GM12878 (cell line): ENCODE data around the gene ZFP64. TPM values are rescaled to one million over a fixed set of nuclear protein-coding genes. Genes with fewer than 3 reads are reported as not detected.
A peak's percentile ranks its signal among the peaks of the same experiment; 100 is the strongest.

Experiments used
- ATF7 ChIP-seq: fragments of 450-650 bp; IDR thresholded peaks from 2 replicates; pipeline ENCODE4 v1.6.1; 2016; ENCODE audit warnings: low read depth, mild to moderate bottlenecking
- CHD4 ChIP-seq: fragments of 200-600 bp; sonication (generic); IDR thresholded peaks from 2 replicates; pipeline ENCODE4 v1.6.1; 2016; ENCODE audit warnings: mild to moderate bottlenecking
- EGR1 ChIP-seq, 2 experiments: IDR thresholded peaks; 1 replicate in 1 of 2; 2 replicates in 1 of 2; pipeline ENCODE4 v1.6.1; 2011 to 2012; ENCODE audit warnings: low read depth in 2 of 2, low read length in 2 of 2, borderline replicate concordance in 1 of 2, mild to moderate bottlenecking in 1 of 2, moderate library complexity in 1 of 2
- IKZF2 ChIP-seq, 2 experiments: fragments of 450-650 bp; IDR thresholded peaks; 2 replicates each; pipeline ENCODE4 v1.6.1; 2017; ENCODE audit warnings: mild to moderate bottlenecking in 2 of 2, moderate library complexity in 2 of 2
- IRF4 ChIP-seq: IDR thresholded peaks from 2 replicates; pipeline ENCODE4 v1.6.1; 2011; ENCODE audit warnings: low read depth, low read length
- JUND ChIP-seq: IDR thresholded peaks from 2 replicates; pipeline ENCODE4 v1.6.1; 2012; ENCODE audit warnings: low read depth, mild to moderate bottlenecking, low read length, improper control_type of control experiment, moderate library complexity
- KAT2A ChIP-seq: conservative IDR thresholded peaks from 2 replicates; pipeline ENCODE4 v1.6.1; 2011; ENCODE audit warnings: low read depth, low read length; ENCODE audit not compliant: control insufficient read depth
- NFYA ChIP-seq: IDR thresholded peaks from 2 replicates; pipeline ENCODE4 v1.6.1; 2011; ENCODE audit warnings: low read depth, mild to moderate bottlenecking, low read length, improper control_type of control experiment, borderline replicate concordance
- NFYB ChIP-seq: IDR thresholded peaks from 2 replicates; pipeline ENCODE4 v1.6.1; 2011; ENCODE audit warnings: low read depth, mild to moderate bottlenecking, low read length, improper control_type of control experiment, moderate library complexity; ENCODE audit not compliant: insufficient read depth
- PAX8 ChIP-seq: fragments of 450-650 bp; IDR thresholded peaks from 2 replicates; pipeline ENCODE4 v1.6.1; 2017; ENCODE audit warnings: mild to moderate bottlenecking, moderate library complexity
- POLR2AphosphoS5 ChIP-seq: IDR thresholded peaks from 2 replicates; pipeline ENCODE4 v1.6.1; 2011; ENCODE audit warnings: mild to moderate bottlenecking, low read length, inconsistent platforms
- POU2F2 ChIP-seq: IDR thresholded peaks from 3 replicates; pipeline ENCODE4 v1.6.1; 2011; ENCODE audit warnings: low read depth, mild to moderate bottlenecking, low read length, borderline replicate concordance
- RAD21 ChIP-seq: IDR thresholded peaks from 2 replicates; pipeline ENCODE4 v1.6.1; 2011; ENCODE audit warnings: mild to moderate bottlenecking, low read depth, low read length, moderate library complexity; ENCODE audit not compliant: insufficient read depth
- RBBP5 ChIP-seq: fragments of 200-600 bp; sonication (generic); conservative IDR thresholded peaks from 2 replicates; pipeline ENCODE4 v1.6.1; 2016
- SREBF2 ChIP-seq: IDR thresholded peaks from 2 replicates; pipeline ENCODE4 v1.6.1; 2012; ENCODE audit warnings: mild to moderate bottlenecking, low read length
- ZNF24 ChIP-seq: fragments of 450-650 bp; IDR thresholded peaks from 2 replicates; pipeline ENCODE4 v1.6.1; 2017; ENCODE audit warnings: antibody characterized with exemption, mild to moderate bottlenecking
- polyA plus RNA-seq, 11 experiments: library from polyadenylated mRNA; depleted of rRNA in 4 of 11; unstranded in 6 of 11; stranded (reverse) in 5 of 11; fragments of >200 nt; fragmentation: Nextera tagmentation in 4 of 11; fragmentation: Illumina TruSeq in 1 of 11; extraction: Ambion mirVana in 4 of 11; extraction: Trizol in 1 of 11; gene quantifications; 1 replicate in 1 of 11; 2 replicates in 10 of 11; pipeline versions ENCODE4 v1.2.1 to v1.2.3, GENCODE V29; 2011 to 2016; ENCODE audit warnings: inconsistent platforms in 2 of 11, missing spikeins in 2 of 11, low read depth in 1 of 11
- total RNA-seq, 4 experiments: library from RNA; depleted of rRNA in 3 of 4; stranded (reverse); fragments of >200 nt in 3 of 4; fragmentation: Illumina TruSeq in 1 of 4; extraction: Trizol in 1 of 4; gene quantifications; 2 replicates each; pipeline versions ENCODE4 v1.2.1 to v1.2.3, GENCODE V29; 2013 to 2021
- TF ChIP-seq, protein P1 (sequence below): fragments of 150-350 bp; IDR thresholded peaks from 2 replicates; pipeline ENCODE4 v1.6.1; 2014; ENCODE audit warnings: mild to moderate bottlenecking, low read depth, low read length
- TF ChIP-seq, protein P2 (sequence below): IDR thresholded peaks from 2 replicates; pipeline ENCODE4 v1.6.1; 2011; ENCODE audit warnings: borderline replicate concordance, low read depth, mild to moderate bottlenecking, moderate library complexity, low read length; ENCODE audit not compliant: insufficient read depth, poor library complexity, severe bottlenecking
- TF ChIP-seq, protein P3 (sequence below): fragments of 450-650 bp; IDR thresholded peaks from 2 replicates; pipeline ENCODE4 v1.6.1; 2017; ENCODE audit warnings: mild to moderate bottlenecking, moderate library complexity
- TF ChIP-seq, protein P4 (sequence below): IDR thresholded peaks from 2 replicates; pipeline ENCODE4 v1.6.1; 2011; ENCODE audit warnings: low read depth, low read length, improper control_type of control experiment, borderline replicate concordance
- TF ChIP-seq, protein P5 (sequence below): IDR thresholded peaks from 2 replicates; pipeline ENCODE4 v1.6.1; 2012; ENCODE audit warnings: low read depth, low read length, improper control_type of control experiment

The ZFP64 gene
- total and polyA plus RNA-seq, 10 of the 15 experiments (the other 5 are each of a cell fraction or from before 2014, with no cell fraction given) = 2.3 to 21.8 (median 11.8) TPM

DNA sequence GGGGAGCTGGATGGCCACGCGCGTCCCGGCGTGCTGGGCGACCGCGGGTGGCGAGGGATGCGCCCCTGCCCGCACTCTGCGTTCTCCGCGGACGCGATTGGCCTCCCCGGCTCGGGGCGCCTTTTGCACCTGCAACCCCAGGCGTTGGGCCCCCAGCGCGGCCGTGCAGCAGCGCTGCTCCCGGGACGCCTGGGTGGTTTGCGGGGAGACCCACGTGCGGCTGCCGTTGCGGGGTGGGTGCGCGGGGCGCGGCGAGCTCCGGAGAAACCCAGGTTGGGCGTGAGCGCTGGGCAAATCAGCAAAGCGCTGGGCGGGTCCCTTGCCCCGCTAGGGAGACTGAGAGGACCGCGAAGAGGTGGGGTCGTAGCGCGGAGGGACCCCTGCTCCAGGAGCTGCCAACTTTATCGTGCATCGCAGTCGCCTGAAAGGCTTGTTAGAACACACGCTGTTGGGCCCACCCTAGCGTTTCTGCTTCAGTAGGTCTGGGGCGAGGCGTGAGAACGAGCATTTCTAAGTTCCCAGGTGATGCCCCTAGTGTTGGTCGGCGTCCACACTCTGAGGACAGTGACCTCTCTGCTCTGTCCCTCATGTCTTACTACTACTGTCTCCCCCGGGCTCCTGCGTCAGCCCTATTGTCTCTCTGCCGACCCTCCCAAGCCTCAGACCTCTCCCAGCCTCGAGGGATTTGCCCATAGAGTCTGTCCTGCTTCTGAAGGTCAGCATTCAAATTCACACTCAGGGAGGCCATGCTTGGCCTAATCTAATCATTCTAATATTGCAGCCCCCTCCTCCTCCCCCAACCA lies 538 bp upstream of the ZFP64 start (continued):
- TF ChIP-seq ATF7 (no peak), EGR1 (IDR thresholded peaks at IDR 0.05; ENCODE audit: borderline replicate concordance in 1 of 2, low read depth in 2 of 2, low read length in 2 of 2) (no peak), RAD21 (no peak), NFYA (no peak), POLR2AphosphoS5 (peak; percentile 21; the same call in 1 of the 2 replicates), SREBF2 (no peak), IKZF2 (IDR thresholded peaks at IDR 0.05) (peak in 1 of 2 experiments; percentile 9; a peak in 2 of 4 replicates), NFYB (no peak), ZNF24 (0 out of 2 replicates have a peak, but pooled peaks have one; percentile 7), RBBP5 (no peak), JUND (no peak), CHD4 (no peak), KAT2A (no peak), PAX8 (no peak), POU2F2 (no peak), IRF4 (0 out of 2 replicates have a peak, but pooled peaks have one; percentile 24)
- TF ChIP-seq, protein P1, sequence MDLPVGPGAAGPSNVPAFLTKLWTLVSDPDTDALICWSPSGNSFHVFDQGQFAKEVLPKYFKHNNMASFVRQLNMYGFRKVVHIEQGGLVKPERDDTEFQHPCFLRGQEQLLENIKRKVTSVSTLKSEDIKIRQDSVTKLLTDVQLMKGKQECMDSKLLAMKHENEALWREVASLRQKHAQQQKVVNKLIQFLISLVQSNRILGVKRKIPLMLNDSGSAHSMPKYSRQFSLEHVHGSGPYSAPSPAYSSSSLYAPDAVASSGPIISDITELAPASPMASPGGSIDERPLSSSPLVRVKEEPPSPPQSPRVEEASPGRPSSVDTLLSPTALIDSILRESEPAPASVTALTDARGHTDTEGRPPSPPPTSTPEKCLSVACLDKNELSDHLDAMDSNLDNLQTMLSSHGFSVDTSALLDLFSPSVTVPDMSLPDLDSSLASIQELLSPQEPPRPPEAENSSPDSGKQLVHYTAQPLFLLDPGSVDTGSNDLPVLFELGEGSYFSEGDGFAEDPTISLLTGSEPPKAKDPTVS = no peak
- TF ChIP-seq, protein P2, sequence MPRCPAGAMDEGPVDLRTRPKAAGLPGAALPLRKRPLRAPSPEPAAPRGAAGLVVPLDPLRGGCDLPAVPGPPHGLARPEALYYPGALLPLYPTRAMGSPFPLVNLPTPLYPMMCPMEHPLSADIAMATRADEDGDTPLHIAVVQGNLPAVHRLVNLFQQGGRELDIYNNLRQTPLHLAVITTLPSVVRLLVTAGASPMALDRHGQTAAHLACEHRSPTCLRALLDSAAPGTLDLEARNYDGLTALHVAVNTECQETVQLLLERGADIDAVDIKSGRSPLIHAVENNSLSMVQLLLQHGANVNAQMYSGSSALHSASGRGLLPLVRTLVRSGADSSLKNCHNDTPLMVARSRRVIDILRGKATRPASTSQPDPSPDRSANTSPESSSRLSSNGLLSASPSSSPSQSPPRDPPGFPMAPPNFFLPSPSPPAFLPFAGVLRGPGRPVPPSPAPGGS = no peak
- TF ChIP-seq, protein P3, sequence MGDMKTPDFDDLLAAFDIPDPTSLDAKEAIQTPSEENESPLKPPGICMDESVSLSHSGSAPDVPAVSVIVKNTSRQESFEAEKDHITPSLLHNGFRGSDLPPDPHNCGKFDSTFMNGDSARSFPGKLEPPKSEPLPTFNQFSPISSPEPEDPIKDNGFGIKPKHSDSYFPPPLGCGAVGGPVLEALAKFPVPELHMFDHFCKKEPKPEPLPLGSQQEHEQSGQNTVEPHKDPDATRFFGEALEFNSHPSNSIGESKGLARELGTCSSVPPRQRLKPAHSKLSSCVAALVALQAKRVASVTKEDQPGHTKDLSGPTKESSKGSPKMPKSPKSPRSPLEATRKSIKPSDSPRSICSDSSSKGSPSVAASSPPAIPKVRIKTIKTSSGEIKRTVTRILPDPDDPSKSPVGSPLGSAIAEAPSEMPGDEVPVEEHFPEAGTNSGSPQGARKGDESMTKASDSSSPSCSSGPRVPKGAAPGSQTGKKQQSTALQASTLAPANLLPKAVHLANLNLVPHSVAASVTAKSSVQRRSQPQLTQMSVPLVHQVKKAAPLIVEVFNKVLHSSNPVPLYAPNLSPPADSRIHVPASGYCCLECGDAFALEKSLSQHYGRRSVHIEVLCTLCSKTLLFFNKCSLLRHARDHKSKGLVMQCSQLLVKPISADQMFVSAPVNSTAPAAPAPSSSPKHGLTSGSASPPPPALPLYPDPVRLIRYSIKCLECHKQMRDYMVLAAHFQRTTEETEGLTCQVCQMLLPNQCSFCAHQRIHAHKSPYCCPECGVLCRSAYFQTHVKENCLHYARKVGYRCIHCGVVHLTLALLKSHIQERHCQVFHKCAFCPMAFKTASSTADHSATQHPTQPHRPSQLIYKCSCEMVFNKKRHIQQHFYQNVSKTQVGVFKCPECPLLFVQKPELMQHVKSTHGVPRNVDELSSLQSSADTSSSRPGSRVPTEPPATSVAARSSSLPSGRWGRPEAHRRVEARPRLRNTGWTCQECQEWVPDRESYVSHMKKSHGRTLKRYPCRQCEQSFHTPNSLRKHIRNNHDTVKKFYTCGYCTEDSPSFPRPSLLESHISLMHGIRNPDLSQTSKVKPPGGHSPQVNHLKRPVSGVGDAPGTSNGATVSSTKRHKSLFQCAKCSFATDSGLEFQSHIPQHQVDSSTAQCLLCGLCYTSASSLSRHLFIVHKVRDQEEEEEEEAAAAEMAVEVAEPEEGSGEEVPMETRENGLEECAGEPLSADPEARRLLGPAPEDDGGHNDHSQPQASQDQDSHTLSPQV = peak; percentile 34; the same call in 1 of the 2 replicates
- TF ChIP-seq, protein P4, sequence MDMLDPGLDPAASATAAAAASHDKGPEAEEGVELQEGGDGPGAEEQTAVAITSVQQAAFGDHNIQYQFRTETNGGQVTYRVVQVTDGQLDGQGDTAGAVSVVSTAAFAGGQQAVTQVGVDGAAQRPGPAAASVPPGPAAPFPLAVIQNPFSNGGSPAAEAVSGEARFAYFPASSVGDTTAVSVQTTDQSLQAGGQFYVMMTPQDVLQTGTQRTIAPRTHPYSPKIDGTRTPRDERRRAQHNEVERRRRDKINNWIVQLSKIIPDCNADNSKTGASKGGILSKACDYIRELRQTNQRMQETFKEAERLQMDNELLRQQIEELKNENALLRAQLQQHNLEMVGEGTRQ = no peak
- TF ChIP-seq, protein P5, sequence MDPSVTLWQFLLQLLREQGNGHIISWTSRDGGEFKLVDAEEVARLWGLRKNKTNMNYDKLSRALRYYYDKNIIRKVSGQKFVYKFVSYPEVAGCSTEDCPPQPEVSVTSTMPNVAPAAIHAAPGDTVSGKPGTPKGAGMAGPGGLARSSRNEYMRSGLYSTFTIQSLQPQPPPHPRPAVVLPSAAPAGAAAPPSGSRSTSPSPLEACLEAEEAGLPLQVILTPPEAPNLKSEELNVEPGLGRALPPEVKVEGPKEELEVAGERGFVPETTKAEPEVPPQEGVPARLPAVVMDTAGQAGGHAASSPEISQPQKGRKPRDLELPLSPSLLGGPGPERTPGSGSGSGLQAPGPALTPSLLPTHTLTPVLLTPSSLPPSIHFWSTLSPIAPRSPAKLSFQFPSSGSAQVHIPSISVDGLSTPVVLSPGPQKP = no peak
